ENCODE data around the gene LRBA.
"Not testable (repeated sequence)": the region's sequence is repeated elsewhere in the genome, so short reads cannot be mapped to it uniquely, and the experiment has no call there.

Gene LRBA

GRCh38 chr4:150934022-150934421, 81.1 kb downstream of the LRBA start:
- DNase-seq (ENCODE audit: low read depth), result no peak
- no peak for TF ChIP-seq CTCF (IDR thresholded peaks at IDR 0.05; ENCODE audit: insufficient read depth, low read depth, low read length, missing control alignments)
- H3K4me3 ChIP-seq (ENCODE audit: low read length), result no peak overlapping the region

GRCh38 chr4:150931796-150932195, 83.3 kb downstream of the LRBA start:
- H3K4me3 ChIP-seq (ENCODE audit: low read length), result no peak overlapping the region
- no peak for TF ChIP-seq CTCF (IDR thresholded peaks at IDR 0.05; ENCODE audit: insufficient read depth, low read depth, low read length, missing control alignments)
- DNase-seq (ENCODE audit: low read depth), result no peak

- TF ChIP-seq CTCF (IDR thresholded peaks at IDR 0.05; ENCODE audit: insufficient read depth, low read depth, low read length, missing control alignments), result no peak
- no peak overlapping the region for H3K4me3 ChIP-seq (ENCODE audit: low read length)
- no peak for DNase-seq (ENCODE audit: low read depth)
These were observed 84.1 kb downstream of the LRBA start for GRCh38 chr4:150931005-150931404.

GRCh38 chr4:150923945-150924344, 91.1 kb downstream of the LRBA start:
- H3K4me3 ChIP-seq (ENCODE audit: low read length), result no peak overlapping the region
- DNase-seq (ENCODE audit: low read depth), result no peak
- TF ChIP-seq CTCF (IDR thresholded peaks at IDR 0.05; ENCODE audit: insufficient read depth, low read depth, low read length, missing control alignments), result no peak

GRCh38 chr4:150921486-150921885, 93.6 kb downstream of the LRBA start:
- peak; percentile 15 for DNase-seq (ENCODE audit: low read depth)
- not testable (repeated sequence) for H3K4me3 ChIP-seq (ENCODE audit: low read length)

- H3K4me3 ChIP-seq (ENCODE audit: low read length); DNase-seq (ENCODE audit: low read depth): not testable (repeated sequence)
These were observed 96.5 kb downstream of the LRBA start for GRCh38 chr4:150918562-150918961.

GRCh38 chr4:150911326-150911725, 103.8 kb downstream of the LRBA start:
- DNase-seq (ENCODE audit: low read depth), result no peak
- TF ChIP-seq CTCF (IDR thresholded peaks at IDR 0.05; ENCODE audit: insufficient read depth, low read depth, low read length, missing control alignments), result no peak
- H3K4me3 ChIP-seq (ENCODE audit: low read length), result no peak overlapping the region

- TF ChIP-seq CTCF (IDR thresholded peaks at IDR 0.05; ENCODE audit: insufficient read depth, low read depth, low read length, missing control alignments), result no peak
- no peak for DNase-seq (ENCODE audit: low read depth)
- no peak overlapping the region for H3K4me3 ChIP-seq (ENCODE audit: low read length)
These were observed 106.0 kb downstream of the LRBA start for GRCh38 chr4:150909116-150909515.
